Pancreas (tissue), 10 donors: ENCODE measurements around the gene KLHDC7B. TPM values are rescaled to one million over a fixed set of nuclear protein-coding genes. Genes with fewer than 3 reads are reported as not detected.

ENCODE experiments used
- ATAC-seq, 4 donors: fragments of 200-7000 bp; cut with Tn5 transposase; one replicate each; pipeline versions ENCODE4 v1.8.0 to v1.9.1; 2020; ENCODE audit warnings: mild to moderate bottlenecking in 4 of 4, moderate library complexity in 4 of 4
- DNase-seq, 6 donors: peaks; one replicate each; pipeline ENCODE4 v3.0.0-alpha.2; 2020
- FAIRE-seq: peaks from 2 replicates; lab custom pipeline; 2012; peaks lifted over from hg19 to GRCh38; lab: Jason Lieb, UNC
- H3K27ac ChIP-seq, 4 donors: fragments of 200-600 bp; sonication (generic); 1 replicate in 3 of 4; 2 replicates in 1 of 4; pipeline versions ENCODE4 v1.5.0 to v1.8.0; 2020
- H3K27me3 ChIP-seq, 4 donors: fragments of 200-600 bp; one replicate each; pipeline ENCODE4 v1.8.0; 2021
- H3K36me3 ChIP-seq, 3 donors: fragments of 200-600 bp; sonication (generic) in 1 of 3; one replicate each; pipeline versions ENCODE4 v1.5.0 to v1.8.0; 2020 to 2021
- H3K4me1 ChIP-seq, 3 donors: fragments of 200-600 bp; one replicate each; pipeline ENCODE4 v1.8.0; 2021
- H3K4me3 ChIP-seq, 4 donors: fragments of 200-600 bp; sonication (generic) in 2 of 4; one replicate each; pipeline versions ENCODE4 v1.5.0 to v1.8.0; 2020 to 2021
- H3K9me3 ChIP-seq, 4 donors: fragments of 200-600 bp; one replicate each; pipeline ENCODE4 v1.8.0; 2021
- CTCF ChIP-seq, 4 donors: fragments of 200-600 bp; sonication (generic) in 3 of 4; IDR thresholded peaks; one replicate each; pipeline versions ENCODE4 v1.5.0 to v1.8.0; 2021; ENCODE audit warnings: antibody characterized with exemption in 4 of 4
- WGBS, 2 donors: extraction: QIAGEN DNeasy Blood & Tissue Kit; methylation state at CpG; one replicate each; pipeline ENCODE4 v1.1.7; 2013; 5-methylcytosine and 5-hydroxymethylcytosine counted together
- intact Hi-C, 3 donors: fragments of 100-400 bp; cut with DNase I; formaldehyde crosslinking; loops; one replicate each; pipeline versions ENCODE4 v1.11.1 to v1.14.2; 2022
- polyA plus RNA-seq, 2 donors: library from polyadenylated mRNA; stranded (reverse); fragments of 200-250 nt; gene quantifications; one replicate each; pipeline ENCODE4 v1.2.3, GENCODE V29; 2013
- total RNA-seq, 6 donors: library from RNA; stranded (reverse); fragmentation: NEBNext Ultra II Directional in 4 of 6; extraction: Animal tissue kit (Norgen Biotek cat#: 25700) in 4 of 6; gene quantifications; one replicate each; pipeline versions ENCODE4 v1.2.1 to v1.2.4, GENCODE V29; 2021 to 2023
- donor health status: healthy with polysubstance abuse.
- donor health status: DM: no; HTN: no; CAD: no; lungs with moderate emphysema.
- donor health status: DM: no; HTN: no; CAD: no.
- donor health status: control.
- donor health status: control.
- donor health status: Bipolar disorder and iron deficiency.
- donor health status: DM: yes; HTN: yes; CAD: no.
- donor health status: DM: no; HTN: no; CAD: no.
- donor health status: DM: no; HTN: no; CAD: no.
- donor health status: DM: yes; HTN: yes; CAD: no.

Gene KLHDC7B
- total and polyA plus RNA-seq, 8 donors: 0.03 to 2.1 (median 0.15) TPM; not detected in 1

GRCh38 chr22:50502096-50502495 is 43.6 kb upstream of the KLHDC7B start:
- Histone ChIP-seq H3K9me3 (no peaks in the 10 kb centered on the region), H3K27me3 (no peaks in the 10 kb centered on the region), H3K36me3 (peaks cover 0 to 15% (median 0%) of the 10 kb centered on the region in 3 donors), H3K4me3 (no peak overlapping the region), H3K27ac (no peak overlapping the region), H3K4me1 (peaks cover 0 to 10% (median 0%) of the 10 kb centered on the region in 3 donors)
- intact Hi-C loops: loop anchor here in 1 of 3 donors (10.0 kb wide), 1 partner anchor 257 kb away; the partner anchor contains the start of gene TUBGCP6
- no peak for TF ChIP-seq CTCF (IDR thresholded peaks at IDR 0.05)
- DNase-seq (peak in 1 of 6 donors; percentile 55), ATAC-seq (no peak), FAIRE-seq (no peak)
- 87 to 92% methylated on average over 6 of the region's 6 CpGs for WGBS, 2 donors

- no peak for FAIRE-seq
- intact Hi-C loops: loop anchor here in 1 of 3 donors (10.0 kb wide), 1 partner anchor 258 kb away; the partner anchor contains the start of gene TUBGCP6
- Histone ChIP-seq H3K9me3 (no peaks in the 10 kb centered on the region), H3K4me3 (no peak overlapping the region), H3K27me3 (no peaks in the 10 kb centered on the region), H3K36me3 (peaks cover 0 to 15% (median 0%) of the 10 kb centered on the region in 3 donors), H3K27ac (no peak overlapping the region), H3K4me1 (peaks cover 0 to 10% (median 0%) of the 10 kb centered on the region in 3 donors)
- no peak for ATAC-seq
- peak in 1 of 6 donors; percentile 80 for DNase-seq
- 82 to 86% methylated on average over 22 to 24 of the region's 24 CpGs for WGBS, 2 donors
- no peak for TF ChIP-seq CTCF (IDR thresholded peaks at IDR 0.05)
These were observed 42.8 kb upstream of the KLHDC7B start for GRCh38 chr22:50502628-50503474.

- intact Hi-C loops: loop anchor here in 1 of 3 donors (10.0 kb wide), 1 partner anchor 259 kb away; the partner anchor contains the start of gene TUBGCP6
- TF ChIP-seq CTCF (IDR thresholded peaks at IDR 0.05): no peak
- ATAC-seq (no peak), FAIRE-seq (no peak), DNase-seq (peak in 3 of 6 donors; percentile 42 to 85 (median 57))
- Histone ChIP-seq H3K9me3 (no peaks in the 10 kb centered on the region), H3K4me3 (no peak overlapping the region), H3K36me3 (peaks cover 0 to 15% (median 0%) of the 10 kb centered on the region in 3 donors), H3K27me3 (no peaks in the 10 kb centered on the region), H3K4me1 (peaks cover 0 to 10% (median 0%) of the 10 kb centered on the region in 3 donors), H3K27ac (no peak overlapping the region)
- 75 to 92% methylated on average over 12 to 25 of the region's 26 CpGs for WGBS, 2 donors
These were observed 42.1 kb upstream of the KLHDC7B start for GRCh38 chr22:50503475-50504145.

- H3K9me3 ChIP-seq: no peaks in the 10 kb centered on the region
- FAIRE-seq (no peak), ATAC-seq (peak in 3 of 4 donors; percentile 7 to 32 (median 16)), DNase-seq (peak; percentile 64 to 93 (median 86))
- WGBS, 2 donors: 43 to 52% methylated on average over 34 to 44 of the region's 44 CpGs
- no peak for TF ChIP-seq CTCF (IDR thresholded peaks at IDR 0.05)
- peak overlapping the region in 2 of 4 donors; percentile 66 to 74 for H3K27ac ChIP-seq
- peaks cover 0 to 15% (median 0%) of the 10 kb centered on the region in 3 donors for H3K36me3 ChIP-seq
- peaks cover 0 to 13% (median 0%) of the 10 kb centered on the region in 3 donors for H3K4me1 ChIP-seq
- peak overlapping the region in 3 of 4 donors; percentile 5 to 87 (median 18) for H3K4me3 ChIP-seq
- intact Hi-C loops: loop anchor here in 2 of 3 donors (5.0 to 10.0 kb wide), 2 partner anchors 257 to 260 kb away; partner anchors contain the start of gene TUBGCP6 (in 2 of the 2)
- H3K27me3 ChIP-seq: no peaks in the 10 kb centered on the region
These were observed 41.1 kb upstream of the KLHDC7B start for GRCh38 chr22:50504369-50505211.
